ENCODE results near the gene NUFIP1. TPM values are rescaled to one million over a fixed set of nuclear protein-coding genes. Genes with fewer than 3 reads are reported as not detected.
"Not testable (repeated sequence)": the region's sequence is repeated elsewhere in the genome, so short reads cannot be mapped to it uniquely, and the experiment has no call there.

NUFIP1 gene
- 1 to 10 TPM; 6.6 to 8.1 TPM for total RNA-seq

GRCh38 chr13:44989071-44989889 lies at the start of gene NUFIP1, which contains the start of gene GPALPP1:
Gene NUFIP1, minus strand, starts transcription at chr13:44989471. Its CDS starts 35 bp downstream, at chr13:44989436.
Gene GPALPP1, plus strand, starts transcription at chr13:44989538. Its CDS starts 117 bp downstream, at chr13:44989655.
- Mint-ChIP-seq H3K36me3 (peaks cover 22 to 28% of the 10 kb centered on the region in 2 donors), H3K27ac (peak within 1 kb of the TSS; percentile 98 to 99), H3K9me3 (no peaks in the 10 kb centered on the region)
- peak; percentile 87 to 93 for DNase-seq (ENCODE audit: low spot score in 2 of 2)
- peak; percentile 99 to 100 for ATAC-seq

- no peak for DNase-seq (ENCODE audit: low spot score in 2 of 2)
- no peaks in the 10 kb centered on the region for H3K9me3 Mint-ChIP-seq
- H3K36me3 Mint-ChIP-seq, result peaks cover 0 to 6% of the 10 kb centered on the region in 2 donors
Measured at GRCh38 chr13:45036206-45036605, 46.9 kb upstream of the NUFIP1 start.

GRCh38 chr13:45034342-45034741 lies 45.1 kb upstream of the NUFIP1 start:
- Mint-ChIP-seq H3K36me3 (peaks cover 0 to 6% of the 10 kb centered on the region in 2 donors), H3K27ac (no peak overlapping the region), H3K9me3 (no peaks in the 10 kb centered on the region)

More at GRCh38 chr13:45036206-45036605, 46.9 kb upstream of the NUFIP1 start:
- no peak overlapping the region for H3K27ac Mint-ChIP-seq
- no peak for ATAC-seq

GRCh38 chr13:45024847-45025246 lies 35.6 kb upstream of the NUFIP1 start:
- no peak overlapping the region for H3K27ac Mint-ChIP-seq
- peaks cover 4 to 10% of the 10 kb centered on the region in 2 donors for H3K36me3 Mint-ChIP-seq
- no peaks in the 10 kb centered on the region for H3K9me3 Mint-ChIP-seq
- ATAC-seq (peak in 1 of 2 donors; percentile 90), DNase-seq (ENCODE audit: low spot score in 2 of 2) (no peak)

More at GRCh38 chr13:45034342-45034741, 45.1 kb upstream of the NUFIP1 start:
- no peak for ATAC-seq
- no peak for DNase-seq (ENCODE audit: low spot score in 2 of 2)

- H3K36me3 Mint-ChIP-seq, result peaks cover 0 to 15% of the 10 kb centered on the region in 2 donors
- no peak for DNase-seq (ENCODE audit: low spot score in 2 of 2)
- no peak overlapping the region for H3K27ac Mint-ChIP-seq
- H3K9me3 Mint-ChIP-seq, result no peaks in the 10 kb centered on the region
- no peak for ATAC-seq
Measured at GRCh38 chr13:45021250-45021649, 32.0 kb upstream of the NUFIP1 start.

GRCh38 chr13:45019981-45020380 lies 30.7 kb upstream of the NUFIP1 start:
- not testable (repeated sequence) for H3K9me3 Mint-ChIP-seq, H3K27ac Mint-ChIP-seq
- peaks cover 5 to 22% of the 10 kb centered on the region in 2 donors for H3K36me3 Mint-ChIP-seq

GRCh38 chr13:45016792-45017425 lies 27.6 kb upstream of the NUFIP1 start:
- H3K27ac Mint-ChIP-seq, result peak overlapping the region in 1 of 2 donors; percentile 90
- DNase-seq (ENCODE audit: low spot score in 2 of 2) (no peak), ATAC-seq (peak; percentile 36 to 94)
- no peaks in the 10 kb centered on the region for H3K9me3 Mint-ChIP-seq
- peaks cover 5 to 22% of the 10 kb centered on the region in 2 donors for H3K36me3 Mint-ChIP-seq

More at GRCh38 chr13:45019981-45020380, 30.7 kb upstream of the NUFIP1 start:
- not testable (repeated sequence) for DNase-seq (ENCODE audit: low spot score in 2 of 2); ATAC-seq

GRCh38 chr13:45015300-45015699 lies 26.0 kb upstream of the NUFIP1 start:
- H3K27ac Mint-ChIP-seq, result no peak overlapping the region
- H3K36me3 Mint-ChIP-seq, result peaks cover 12 to 16% of the 10 kb centered on the region in 2 donors
- ATAC-seq, result peak in 1 of 2 donors; percentile 43
- no peaks in the 10 kb centered on the region for H3K9me3 Mint-ChIP-seq
- no peak for DNase-seq (ENCODE audit: low spot score in 2 of 2)

GRCh38 chr13:45011198-45011597 lies 21.9 kb upstream of the NUFIP1 start:
- H3K9me3 Mint-ChIP-seq, result no peaks in the 10 kb centered on the region

GRCh38 chr13:45007823-45008222 lies 18.6 kb upstream of the NUFIP1 start:
- no peak for DNase-seq (ENCODE audit: low spot score in 2 of 2)
- no peak overlapping the region for H3K27ac Mint-ChIP-seq
- no peaks in the 10 kb centered on the region for H3K9me3 Mint-ChIP-seq
- H3K36me3 Mint-ChIP-seq, result peaks cover 0 to 16% of the 10 kb centered on the region in 2 donors
- no peak for ATAC-seq

More at GRCh38 chr13:45011198-45011597, 21.9 kb upstream of the NUFIP1 start:
- H3K27ac Mint-ChIP-seq, result no peak overlapping the region
- ATAC-seq, result no peak
- H3K36me3 Mint-ChIP-seq, result peaks cover 6 to 21% of the 10 kb centered on the region in 2 donors
- no peak for DNase-seq (ENCODE audit: low spot score in 2 of 2)

- H3K27ac Mint-ChIP-seq, result no peak overlapping the region
- DNase-seq (ENCODE audit: low spot score in 2 of 2) (no peak), ATAC-seq (no peak)
- no peaks in the 10 kb centered on the region for H3K9me3 Mint-ChIP-seq
- peaks cover 1 to 16% of the 10 kb centered on the region in 2 donors for H3K36me3 Mint-ChIP-seq
Measured at GRCh38 chr13:45007225-45007624, 18.0 kb upstream of the NUFIP1 start.

- DNase-seq (ENCODE audit: low spot score in 2 of 2), result no peak
- Mint-ChIP-seq H3K36me3 (peaks cover 0 to 20% of the 10 kb centered on the region in 2 donors), H3K9me3 (no peaks in the 10 kb centered on the region), H3K27ac (no peak overlapping the region)
- no peak for ATAC-seq
Measured at GRCh38 chr13:45004096-45004495, 14.8 kb upstream of the NUFIP1 start.

- peaks cover 0 to 20% of the 10 kb centered on the region in 2 donors for H3K36me3 Mint-ChIP-seq
- ATAC-seq (no peak), DNase-seq (ENCODE audit: low spot score in 2 of 2) (no peak)
- H3K9me3 Mint-ChIP-seq, result no peaks in the 10 kb centered on the region
- no peak overlapping the region for H3K27ac Mint-ChIP-seq
Measured at GRCh38 chr13:45003417-45003816, 14.1 kb upstream of the NUFIP1 start.

GRCh38 chr13:44989941-44990340 lies 670 bp upstream of the NUFIP1 start:
- no peak for DNase-seq (ENCODE audit: low spot score in 2 of 2)
- peak in 1 of 2 donors; percentile 10 for ATAC-seq
- Mint-ChIP-seq H3K27ac (peak overlapping the region; percentile 98 to 99), H3K9me3 (no peaks in the 10 kb centered on the region), H3K36me3 (peaks cover 19 to 28% of the 10 kb centered on the region in 2 donors)

GRCh38 chr13:44978328-44978727 lies 10.9 kb downstream of the NUFIP1 start:
- ATAC-seq, result no peak
- no peak overlapping the region for H3K27ac Mint-ChIP-seq
- H3K9me3 Mint-ChIP-seq, result no peaks in the 10 kb centered on the region
- DNase-seq (ENCODE audit: low spot score in 2 of 2), result no peak
- peaks cover 0 to 6% of the 10 kb centered on the region in 2 donors for H3K36me3 Mint-ChIP-seq

- no peak for ATAC-seq
- Mint-ChIP-seq H3K36me3 (no peaks in the 10 kb centered on the region), H3K27ac (no peak overlapping the region), H3K9me3 (no peaks in the 10 kb centered on the region)
- no peak for DNase-seq (ENCODE audit: low spot score in 2 of 2)
Measured at GRCh38 chr13:44976949-44977583, 12.2 kb downstream of the NUFIP1 start.

- no peak overlapping the region for H3K27ac Mint-ChIP-seq
- no peaks in the 10 kb centered on the region for H3K36me3 Mint-ChIP-seq
- DNase-seq (ENCODE audit: low spot score in 2 of 2) (no peak), ATAC-seq (no peak)
- H3K9me3 Mint-ChIP-seq, result no peaks in the 10 kb centered on the region
Measured at GRCh38 chr13:44976196-44976595, 13.1 kb downstream of the NUFIP1 start.

Data from activated naive CD4-positive, alpha-beta T cell treated with anti-CD3 and anti-CD28 coated beads, Interleukin-2, amount 50 U/mL, for 72 hours (primary cell).